ENCODE data around the gene TLE3.

DNA sequence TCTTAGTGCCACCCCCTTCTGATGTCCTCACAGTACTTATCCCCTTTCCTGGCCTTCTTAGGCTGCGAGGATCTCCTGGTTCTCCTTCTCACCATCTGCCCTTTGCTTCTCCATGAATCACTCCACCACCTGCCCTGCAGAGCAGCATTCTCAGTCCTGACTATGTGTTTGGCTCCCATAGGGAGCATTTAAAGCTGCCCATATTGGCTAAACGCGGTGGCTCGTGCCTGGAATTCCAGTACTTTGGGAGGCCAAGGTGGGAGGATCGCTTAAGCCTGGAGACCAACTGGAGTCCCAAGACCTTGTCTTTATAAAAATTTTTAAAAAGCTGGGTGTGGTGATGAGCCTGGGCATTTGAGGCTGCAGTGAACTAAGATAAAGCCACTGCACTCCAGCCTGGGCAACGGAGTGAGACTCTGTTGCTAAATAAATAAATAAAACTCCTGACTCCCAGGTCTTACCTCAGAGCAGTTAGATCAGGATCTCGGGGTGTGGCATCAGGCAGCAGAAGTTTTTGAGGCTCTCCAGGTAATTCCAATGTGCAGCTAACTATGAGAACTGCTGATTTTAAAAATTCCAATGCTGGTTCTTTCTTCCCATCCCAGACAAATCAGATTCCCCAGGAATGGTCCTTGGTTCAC lies 36.2 kb upstream of the TLE3 start:
- TF ChIP-seq, protein P1, sequence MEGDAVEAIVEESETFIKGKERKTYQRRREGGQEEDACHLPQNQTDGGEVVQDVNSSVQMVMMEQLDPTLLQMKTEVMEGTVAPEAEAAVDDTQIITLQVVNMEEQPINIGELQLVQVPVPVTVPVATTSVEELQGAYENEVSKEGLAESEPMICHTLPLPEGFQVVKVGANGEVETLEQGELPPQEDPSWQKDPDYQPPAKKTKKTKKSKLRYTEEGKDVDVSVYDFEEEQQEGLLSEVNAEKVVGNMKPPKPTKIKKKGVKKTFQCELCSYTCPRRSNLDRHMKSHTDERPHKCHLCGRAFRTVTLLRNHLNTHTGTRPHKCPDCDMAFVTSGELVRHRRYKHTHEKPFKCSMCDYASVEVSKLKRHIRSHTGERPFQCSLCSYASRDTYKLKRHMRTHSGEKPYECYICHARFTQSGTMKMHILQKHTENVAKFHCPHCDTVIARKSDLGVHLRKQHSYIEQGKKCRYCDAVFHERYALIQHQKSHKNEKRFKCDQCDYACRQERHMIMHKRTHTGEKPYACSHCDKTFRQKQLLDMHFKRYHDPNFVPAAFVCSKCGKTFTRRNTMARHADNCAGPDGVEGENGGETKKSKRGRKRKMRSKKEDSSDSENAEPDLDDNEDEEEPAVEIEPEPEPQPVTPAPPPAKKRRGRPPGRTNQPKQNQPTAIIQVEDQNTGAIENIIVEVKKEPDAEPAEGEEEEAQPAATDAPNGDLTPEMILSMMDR (IDR thresholded peaks at IDR 0.05): no peak
- no peak for TF ChIP-seq POLR2A (IDR thresholded peaks at IDR 0.05)
